Testis (tissue), 2 donors: Measurements from ENCODE around the gene PDCD1.
A peak's percentile ranks its signal among the peaks of the same experiment; 100 is the strongest.

Experiments
- POLR2A ChIP-seq: fragments of 450-650 bp; IDR thresholded peaks from one replicate; pipeline ENCODE4 v1.6.1; 2017; ENCODE audit warnings: antibody characterized with exemption, mild to moderate bottlenecking, moderate library complexity
- TF ChIP-seq, protein P1 (sequence below), 3 experiments: fragments of 450-650 bp in 2 of 3; fragments of 200-600 bp in 1 of 3; sonication (generic) in 1 of 3; IDR thresholded peaks; one replicate each; pipeline ENCODE4 v1.5.1; 2016 to 2019; ENCODE audit warnings: antibody characterized with exemption in 3 of 3, mild to moderate bottlenecking in 2 of 3, moderate library complexity in 1 of 3

- TF ChIP-seq, protein P1, sequence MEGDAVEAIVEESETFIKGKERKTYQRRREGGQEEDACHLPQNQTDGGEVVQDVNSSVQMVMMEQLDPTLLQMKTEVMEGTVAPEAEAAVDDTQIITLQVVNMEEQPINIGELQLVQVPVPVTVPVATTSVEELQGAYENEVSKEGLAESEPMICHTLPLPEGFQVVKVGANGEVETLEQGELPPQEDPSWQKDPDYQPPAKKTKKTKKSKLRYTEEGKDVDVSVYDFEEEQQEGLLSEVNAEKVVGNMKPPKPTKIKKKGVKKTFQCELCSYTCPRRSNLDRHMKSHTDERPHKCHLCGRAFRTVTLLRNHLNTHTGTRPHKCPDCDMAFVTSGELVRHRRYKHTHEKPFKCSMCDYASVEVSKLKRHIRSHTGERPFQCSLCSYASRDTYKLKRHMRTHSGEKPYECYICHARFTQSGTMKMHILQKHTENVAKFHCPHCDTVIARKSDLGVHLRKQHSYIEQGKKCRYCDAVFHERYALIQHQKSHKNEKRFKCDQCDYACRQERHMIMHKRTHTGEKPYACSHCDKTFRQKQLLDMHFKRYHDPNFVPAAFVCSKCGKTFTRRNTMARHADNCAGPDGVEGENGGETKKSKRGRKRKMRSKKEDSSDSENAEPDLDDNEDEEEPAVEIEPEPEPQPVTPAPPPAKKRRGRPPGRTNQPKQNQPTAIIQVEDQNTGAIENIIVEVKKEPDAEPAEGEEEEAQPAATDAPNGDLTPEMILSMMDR (IDR thresholded peaks at IDR 0.05), result peak in 1 of 3 experiments; percentile 15
- no peak for TF ChIP-seq POLR2A
Measured at GRCh38 chr2:241804326-241805229, 54.1 kb downstream of the PDCD1 start.
